Skin of body (tissue), 2 donors: ENCODE data around the gene IGF1. TPM values are rescaled to one million over a fixed set of nuclear protein-coding genes. Genes with fewer than 3 reads are reported as not detected.
"Not testable (repeated sequence)": the region's sequence is repeated elsewhere in the genome, so short reads cannot be mapped to it uniquely, and the experiment has no call there.

Experiments used
- DNase-seq: peaks from one replicate; lab custom pipeline; 2025; lab: John Stamatoyannopoulos, UW
- total RNA-seq: library from RNA; depleted of rRNA; stranded (reverse); fragments of >200 nt; gene quantifications from one replicate; pipeline ENCODE4 v1.2.3, GENCODE V29; 2014

IGF1 gene
- total RNA-seq, 1 donor from 2014 or later: 14.0 TPM

- no peak for DNase-seq
Observed at GRCh38 chr12:102390068-102390467, 90.3 kb downstream of the IGF1 start.

DNA sequence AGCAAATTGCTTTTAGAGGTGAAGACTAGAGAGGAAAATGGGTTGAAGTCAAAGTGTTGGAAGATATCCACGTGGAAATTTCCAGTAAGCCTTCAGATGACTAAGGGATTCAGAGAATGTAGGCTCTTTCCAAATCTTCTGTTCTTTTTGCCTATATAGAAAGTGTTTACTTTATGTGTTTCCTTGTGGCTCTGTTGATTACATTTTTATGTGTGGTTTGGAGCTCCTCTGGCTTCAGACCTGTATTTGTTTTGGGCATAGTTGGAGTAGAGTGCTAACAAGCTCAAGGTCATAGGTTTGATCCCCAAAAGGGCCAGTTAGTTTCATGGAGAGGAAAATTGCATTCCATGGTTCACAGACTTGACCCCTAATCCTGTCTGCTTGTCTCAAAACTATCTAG lies 91.9 kb downstream of the IGF1 start:
- no peak for DNase-seq

DNA sequence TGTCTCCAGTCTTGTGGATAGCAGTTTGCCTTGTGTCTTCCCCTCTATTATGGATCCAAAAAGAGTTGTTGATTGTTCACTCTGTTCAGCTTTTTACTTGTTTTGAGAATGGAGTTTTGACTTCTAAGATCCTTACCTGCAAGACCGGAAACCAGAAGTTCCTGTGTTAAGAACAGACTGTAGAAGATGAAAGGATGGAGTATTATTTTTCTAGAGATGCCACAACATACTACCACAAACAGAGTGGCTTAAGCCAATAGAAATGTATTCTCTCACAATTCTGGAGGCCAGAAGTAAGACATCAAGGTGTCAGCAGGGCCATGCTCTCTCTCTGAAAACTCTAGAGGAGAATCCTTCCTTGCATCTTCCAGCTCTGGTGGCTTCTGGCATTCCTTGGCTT lies 95.0 kb downstream of the IGF1 start:
- DNase-seq: no peak

DNA sequence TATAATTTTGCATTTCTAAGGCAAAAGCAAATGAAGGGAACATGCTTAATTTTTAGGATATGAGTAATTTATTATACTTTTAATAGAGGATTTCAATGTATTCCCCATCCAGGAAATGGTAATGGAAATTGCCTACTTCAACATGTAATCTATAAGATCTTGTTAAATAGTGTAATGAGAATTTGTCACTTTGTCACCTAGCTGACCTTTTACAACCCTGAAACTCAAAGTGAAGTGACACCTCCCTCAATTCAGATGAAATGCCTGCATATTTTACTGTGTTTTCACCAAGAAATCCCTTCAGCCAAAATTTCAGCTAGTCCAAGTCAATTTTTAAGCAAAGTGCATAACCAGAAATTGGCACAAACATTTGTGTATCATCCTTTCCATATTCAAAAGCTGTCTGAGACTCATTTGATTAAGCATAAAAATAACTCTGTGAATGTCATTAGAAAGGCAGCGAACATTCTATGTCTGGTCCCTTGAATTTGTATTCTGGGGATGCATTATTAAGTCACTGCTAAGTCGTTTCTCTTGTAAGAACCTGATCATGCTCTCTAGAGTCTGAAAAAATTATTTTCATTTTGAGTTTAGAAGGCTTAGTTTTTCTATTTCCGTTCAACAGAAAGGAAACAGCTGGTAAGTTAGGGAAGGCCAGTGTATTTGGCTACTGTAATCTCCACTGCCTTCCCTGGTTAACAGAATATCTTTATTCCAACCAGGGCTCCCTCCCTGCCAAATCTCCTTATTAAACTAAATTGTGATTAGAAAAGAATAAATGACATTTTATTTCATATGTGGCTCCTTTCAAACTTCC lies 100.8 kb downstream of the IGF1 start:
- no peak for DNase-seq

GRCh38 chr12:102376781-102377180 lies 103.6 kb downstream of the IGF1 start:
- no peak for DNase-seq

GRCh38 chr12:102376181-102376747 lies 104.1 kb downstream of the IGF1 start:
- no peak for DNase-seq

- no peak for DNase-seq
Observed at GRCh38 chr12:102374190-102374589, 106.2 kb downstream of the IGF1 start.

DNA sequence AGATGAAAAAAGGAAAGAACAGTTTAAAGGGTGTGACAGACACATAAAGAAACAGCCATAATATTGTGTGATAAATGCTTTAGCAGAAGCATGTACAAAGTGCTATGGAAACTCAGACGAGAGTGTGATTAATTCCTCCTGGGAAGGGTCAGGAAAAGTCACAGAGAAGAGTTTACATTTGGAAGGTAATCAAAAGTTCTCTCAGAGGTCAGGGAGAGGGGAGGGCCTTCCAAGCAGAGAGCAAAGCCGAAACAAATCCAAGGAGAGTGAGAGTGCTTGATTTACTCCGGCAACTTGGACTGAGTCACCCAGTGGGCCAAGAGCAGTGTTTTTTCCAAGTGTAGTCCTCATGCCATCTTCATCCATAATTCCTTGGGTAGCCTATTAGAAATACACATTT lies 108.3 kb downstream of the IGF1 start:
- DNase-seq: no peak

GRCh38 chr12:102371165-102371564 lies 109.2 kb downstream of the IGF1 start:
- DNase-seq: no peak

DNA sequence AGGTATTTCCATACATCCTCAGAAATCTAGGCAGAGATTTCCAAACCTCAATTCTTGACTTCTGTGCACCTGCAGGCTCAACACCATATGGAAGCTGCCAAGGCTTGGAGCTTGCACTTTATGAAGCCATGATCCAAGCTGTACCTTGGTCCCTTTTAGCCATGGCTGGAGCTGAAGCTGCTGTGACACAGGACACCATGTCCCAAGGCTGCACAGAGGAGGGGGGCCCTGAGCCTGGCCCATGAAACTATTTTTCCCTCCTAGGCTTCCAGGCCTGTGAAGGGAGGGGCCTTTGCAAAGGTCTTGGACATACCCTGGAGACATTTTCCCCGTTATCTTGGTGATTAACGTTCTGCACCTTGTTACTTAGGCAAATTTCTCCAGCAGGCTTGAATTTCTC lies 110.5 kb downstream of the IGF1 start:
- no peak for DNase-seq

GRCh38 chr12:102365365-102365764 lies 115.0 kb downstream of the IGF1 start:
- no peak for DNase-seq

DNA sequence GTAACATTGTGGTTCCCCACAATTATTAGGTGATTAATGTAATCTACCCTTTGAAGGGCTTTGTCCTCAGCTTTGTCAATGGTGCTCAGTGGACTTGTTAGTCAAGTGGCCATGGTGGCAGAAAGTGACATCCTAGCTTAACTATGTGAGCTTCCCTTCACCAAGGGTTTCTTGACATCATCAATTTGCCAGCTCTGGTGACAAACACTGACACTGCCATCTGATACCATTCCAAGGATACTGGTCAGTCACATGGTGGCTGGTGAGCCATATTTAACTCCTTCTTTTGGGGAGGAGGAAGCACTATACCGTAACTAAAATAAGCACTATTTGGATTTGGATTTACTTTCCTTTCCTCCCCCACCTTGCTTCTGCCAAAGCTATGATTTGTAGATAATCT lies 115.7 kb downstream of the IGF1 start:
- DNase-seq: no peak

DNA sequence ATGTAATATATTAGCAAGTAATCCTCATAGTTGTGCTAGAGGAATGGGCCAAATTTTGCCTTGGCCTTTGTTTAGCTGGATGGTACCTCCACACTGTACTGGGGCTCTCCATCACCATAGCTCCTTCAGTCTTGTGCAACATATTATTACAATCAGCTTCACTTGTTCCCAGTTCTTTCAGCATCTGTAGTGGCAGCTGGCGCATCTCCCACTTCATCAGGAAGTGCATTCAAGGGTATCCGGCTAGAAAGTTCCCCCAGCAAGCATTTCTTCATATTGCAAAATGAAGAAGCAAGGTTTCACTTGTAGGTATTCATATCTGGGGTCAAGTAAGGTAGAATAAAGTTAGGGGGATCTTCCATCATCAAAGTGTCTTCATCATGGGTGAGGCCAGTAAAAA lies 123.7 kb downstream of the IGF1 start:
- DNase-seq: no peak

DNA sequence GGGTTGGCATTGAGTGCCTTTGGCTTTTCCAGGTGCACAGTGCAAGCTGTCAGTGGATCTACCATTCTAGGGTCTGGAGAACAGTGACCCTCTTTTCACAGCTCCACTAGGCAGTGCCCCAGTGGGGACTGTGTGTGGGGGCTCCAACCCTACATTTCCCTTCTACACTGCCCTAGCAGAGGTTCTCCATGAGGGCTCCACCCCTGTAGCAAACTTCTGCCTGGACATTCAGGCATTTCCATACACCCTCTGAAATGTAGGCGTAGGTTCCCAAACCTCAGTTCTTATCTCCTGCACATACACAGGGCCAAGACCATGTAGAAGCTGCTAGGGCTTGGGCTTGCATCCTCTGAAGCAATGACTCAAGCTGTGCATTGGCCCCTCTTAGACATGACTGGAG lies 126.1 kb downstream of the IGF1 start:
- not testable (repeated sequence) for DNase-seq

GRCh38 chr12:102351322-102351721 lies 129.0 kb downstream of the IGF1 start:
- DNase-seq: no peak

GRCh38 chr12:102350070-102350469 lies 130.3 kb downstream of the IGF1 start:
- no peak for DNase-seq

DNA sequence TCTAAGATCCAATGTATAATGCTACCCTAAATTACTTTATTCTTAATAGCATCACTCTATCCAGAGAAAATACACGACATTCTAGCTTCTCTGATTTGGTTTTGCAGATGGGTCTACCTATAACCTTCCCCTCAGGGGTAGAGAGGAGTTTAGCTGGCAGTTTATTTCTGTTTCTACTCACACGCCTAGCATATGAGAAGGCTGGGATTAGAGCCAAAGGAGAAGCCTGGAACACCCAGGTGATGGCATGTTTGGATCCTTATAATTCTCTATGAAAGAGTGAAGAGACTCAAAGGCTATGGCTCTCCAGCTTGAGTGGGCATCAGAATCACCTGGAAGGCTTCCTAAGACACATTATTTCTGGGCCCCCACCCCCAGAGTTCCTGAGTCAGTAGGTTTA lies 131.3 kb downstream of the IGF1 start:
- no peak for DNase-seq

GRCh38 chr12:102347811-102348210 lies 132.6 kb downstream of the IGF1 start:
- DNase-seq: no peak
